Measurements from ENCODE around the gene ZBBX.

Gene ZBBX

DNA sequence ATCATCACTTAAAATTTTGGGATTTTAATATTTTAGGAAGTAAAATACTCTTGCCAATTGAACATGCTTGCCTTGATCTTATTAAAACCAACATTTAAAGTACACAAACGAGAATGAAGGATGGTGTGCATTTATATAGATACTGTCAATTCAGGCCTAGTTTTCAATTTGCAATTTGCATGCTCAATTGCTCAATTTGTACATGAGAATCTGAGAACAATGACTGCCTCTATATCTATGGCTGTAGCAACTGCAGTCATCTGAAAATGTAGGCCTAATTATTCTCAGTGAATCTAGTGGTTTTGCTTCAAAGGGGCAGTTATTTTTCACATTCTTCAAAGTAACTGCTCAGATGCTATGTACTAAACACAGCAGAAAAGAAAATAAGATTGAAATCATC is 18.8 kb downstream of the ZBBX start:
- Histone ChIP-seq H3K4me3 (ENCODE audit: low read depth in 1 of 2, low read length in 1 of 2) (no peak overlapping the region), H3K4me1 (ENCODE audit: control insufficient read depth in 1 of 2, insufficient read depth in 1 of 2, low read depth in 1 of 2, low read length in 1 of 2) (no peaks in the 10 kb centered on the region), H3K9me3 (no peaks in the 10 kb centered on the region), H3K36me3 (no peaks in the 10 kb centered on the region), H3K27ac (no peak overlapping the region), H3K27me3 (no peaks in the 10 kb centered on the region)
- TF ChIP-seq, protein P1, sequence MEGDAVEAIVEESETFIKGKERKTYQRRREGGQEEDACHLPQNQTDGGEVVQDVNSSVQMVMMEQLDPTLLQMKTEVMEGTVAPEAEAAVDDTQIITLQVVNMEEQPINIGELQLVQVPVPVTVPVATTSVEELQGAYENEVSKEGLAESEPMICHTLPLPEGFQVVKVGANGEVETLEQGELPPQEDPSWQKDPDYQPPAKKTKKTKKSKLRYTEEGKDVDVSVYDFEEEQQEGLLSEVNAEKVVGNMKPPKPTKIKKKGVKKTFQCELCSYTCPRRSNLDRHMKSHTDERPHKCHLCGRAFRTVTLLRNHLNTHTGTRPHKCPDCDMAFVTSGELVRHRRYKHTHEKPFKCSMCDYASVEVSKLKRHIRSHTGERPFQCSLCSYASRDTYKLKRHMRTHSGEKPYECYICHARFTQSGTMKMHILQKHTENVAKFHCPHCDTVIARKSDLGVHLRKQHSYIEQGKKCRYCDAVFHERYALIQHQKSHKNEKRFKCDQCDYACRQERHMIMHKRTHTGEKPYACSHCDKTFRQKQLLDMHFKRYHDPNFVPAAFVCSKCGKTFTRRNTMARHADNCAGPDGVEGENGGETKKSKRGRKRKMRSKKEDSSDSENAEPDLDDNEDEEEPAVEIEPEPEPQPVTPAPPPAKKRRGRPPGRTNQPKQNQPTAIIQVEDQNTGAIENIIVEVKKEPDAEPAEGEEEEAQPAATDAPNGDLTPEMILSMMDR (IDR thresholded peaks at IDR 0.05) = no peak

DNA sequence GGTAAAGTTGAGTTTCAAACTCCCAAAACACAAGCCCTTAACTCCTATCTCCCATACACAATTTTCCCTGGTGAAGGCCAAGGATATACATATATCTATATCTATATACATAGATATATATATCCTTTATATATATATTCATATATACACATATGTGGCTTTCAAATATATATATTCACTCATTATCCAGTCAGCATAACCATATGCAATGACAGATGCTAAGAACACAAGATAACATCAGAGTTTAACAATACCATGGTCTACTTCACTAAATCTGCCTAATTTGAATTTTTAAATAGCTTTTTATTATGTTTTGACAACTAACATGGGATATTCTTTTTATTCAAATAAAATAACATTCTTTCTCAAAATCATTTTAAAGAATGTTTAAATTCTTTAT is 24.7 kb downstream of the ZBBX start:
- no peaks in the 10 kb centered on the region for H3K27me3 ChIP-seq
- no peak overlapping the region for H3K4me3 ChIP-seq (ENCODE audit: low read depth in 1 of 2, low read length in 1 of 2)
- H3K4me1 ChIP-seq (ENCODE audit: control insufficient read depth in 1 of 2, insufficient read depth in 1 of 2, low read depth in 1 of 2, low read length in 1 of 2) = no peaks in the 10 kb centered on the region
- TF ChIP-seq, protein P1 (IDR thresholded peaks at IDR 0.05) = no peak
- H3K27ac ChIP-seq = no peak overlapping the region
- H3K9me3 ChIP-seq = no peaks in the 10 kb centered on the region
- H3K36me3 ChIP-seq = no peaks in the 10 kb centered on the region

DNA sequence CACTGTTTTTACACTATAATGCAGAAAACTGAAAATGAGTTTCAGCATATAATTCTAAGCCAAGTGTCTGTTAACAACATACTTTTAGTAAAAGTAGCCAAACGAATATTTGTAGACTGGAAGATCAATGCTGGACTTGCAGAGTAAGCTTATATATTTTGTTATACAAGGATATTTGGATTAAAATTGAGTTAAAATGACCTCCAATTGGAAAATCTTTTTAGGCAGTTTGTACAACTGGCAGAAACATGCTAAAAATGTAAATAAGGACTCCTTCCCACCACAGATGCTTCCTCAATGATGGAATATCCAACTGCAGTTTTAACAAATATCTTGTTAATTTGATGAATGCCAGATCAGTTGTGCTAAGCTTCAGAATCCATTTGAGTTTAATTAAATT is 25.3 kb downstream of the ZBBX start:
- Histone ChIP-seq H3K9me3 (no peaks in the 10 kb centered on the region), H3K27me3 (no peaks in the 10 kb centered on the region), H3K27ac (no peak overlapping the region), H3K4me1 (ENCODE audit: control insufficient read depth in 1 of 2, insufficient read depth in 1 of 2, low read depth in 1 of 2, low read length in 1 of 2) (no peaks in the 10 kb centered on the region), H3K36me3 (no peaks in the 10 kb centered on the region), H3K4me3 (ENCODE audit: low read depth in 1 of 2, low read length in 1 of 2) (no peak overlapping the region)
- TF ChIP-seq, protein P1 (IDR thresholded peaks at IDR 0.05) = no peak

DNA sequence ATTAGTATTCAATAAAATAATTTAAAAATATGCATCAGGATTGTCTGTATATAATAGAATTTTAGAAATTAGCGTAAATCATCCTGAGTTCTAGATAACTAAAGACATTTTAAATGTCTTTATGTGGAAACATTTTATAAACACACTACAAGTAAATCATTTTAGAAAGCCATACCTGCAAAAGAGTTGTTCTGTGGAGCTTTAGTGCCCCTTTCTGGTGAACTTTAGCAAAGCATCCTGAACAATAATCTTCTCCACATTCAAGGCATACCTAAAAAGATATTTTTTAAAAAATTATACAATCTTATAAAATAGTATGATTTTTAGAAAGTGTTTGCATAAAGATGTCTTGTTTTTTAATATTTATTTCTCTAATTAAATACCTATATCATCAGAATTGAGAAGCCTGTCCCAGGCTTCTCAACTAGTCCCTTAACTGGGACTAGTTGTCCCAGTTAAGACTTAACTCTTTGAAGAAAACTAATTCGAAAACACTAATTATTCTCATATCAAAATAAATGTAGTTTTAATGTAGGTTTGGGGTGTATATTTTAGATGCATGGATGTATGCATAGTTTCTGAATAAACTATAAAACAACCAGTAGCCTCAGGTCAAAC is 29.7 kb downstream of the ZBBX start:
- Histone ChIP-seq H3K9me3 (no peaks in the 10 kb centered on the region), H3K4me1 (ENCODE audit: control insufficient read depth in 1 of 2, insufficient read depth in 1 of 2, low read depth in 1 of 2, low read length in 1 of 2) (no peaks in the 10 kb centered on the region), H3K27ac (no peak overlapping the region), H3K36me3 (no peaks in the 10 kb centered on the region), H3K27me3 (no peaks in the 10 kb centered on the region), H3K4me3 (ENCODE audit: low read depth in 1 of 2, low read length in 1 of 2) (no peak overlapping the region)
- TF ChIP-seq, protein P1 (IDR thresholded peaks at IDR 0.05) = no peak

DNA sequence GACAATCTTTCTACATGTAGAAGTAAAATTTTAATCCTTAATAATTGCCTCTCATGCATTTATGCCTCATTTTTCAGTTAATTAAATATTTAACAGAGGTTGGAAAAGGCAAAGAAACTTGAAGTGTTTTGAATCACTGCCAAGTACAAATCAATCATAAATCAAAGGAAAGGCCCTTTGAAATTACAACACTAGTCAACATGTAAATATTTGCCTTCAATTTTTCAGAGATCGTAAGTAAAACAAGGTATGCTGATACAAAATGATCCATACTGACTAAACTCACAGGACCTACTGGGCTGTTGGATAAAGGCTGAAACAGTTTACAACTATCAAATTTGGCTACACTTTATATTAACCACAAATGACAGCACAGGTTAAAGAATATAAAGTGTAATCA is 33.9 kb downstream of the ZBBX start:
- H3K27ac ChIP-seq = no peak overlapping the region
- no peaks in the 10 kb centered on the region for H3K4me1 ChIP-seq (ENCODE audit: control insufficient read depth in 1 of 2, insufficient read depth in 1 of 2, low read depth in 1 of 2, low read length in 1 of 2)
- H3K9me3 ChIP-seq = no peaks in the 10 kb centered on the region
- H3K36me3 ChIP-seq = no peaks in the 10 kb centered on the region
- TF ChIP-seq, protein P1 (IDR thresholded peaks at IDR 0.05) = no peak
- no peaks in the 10 kb centered on the region for H3K27me3 ChIP-seq
- no peak overlapping the region for H3K4me3 ChIP-seq (ENCODE audit: low read depth in 1 of 2, low read length in 1 of 2)
